ENCODE results near the gene NCOA5. TPM values are rescaled to one million over a fixed set of nuclear protein-coding genes. Genes with fewer than 3 reads are reported as not detected.

NCOA5 gene
- total RNA-seq, 1 experiment from 2014 or later, result 52.5 TPM

DNA sequence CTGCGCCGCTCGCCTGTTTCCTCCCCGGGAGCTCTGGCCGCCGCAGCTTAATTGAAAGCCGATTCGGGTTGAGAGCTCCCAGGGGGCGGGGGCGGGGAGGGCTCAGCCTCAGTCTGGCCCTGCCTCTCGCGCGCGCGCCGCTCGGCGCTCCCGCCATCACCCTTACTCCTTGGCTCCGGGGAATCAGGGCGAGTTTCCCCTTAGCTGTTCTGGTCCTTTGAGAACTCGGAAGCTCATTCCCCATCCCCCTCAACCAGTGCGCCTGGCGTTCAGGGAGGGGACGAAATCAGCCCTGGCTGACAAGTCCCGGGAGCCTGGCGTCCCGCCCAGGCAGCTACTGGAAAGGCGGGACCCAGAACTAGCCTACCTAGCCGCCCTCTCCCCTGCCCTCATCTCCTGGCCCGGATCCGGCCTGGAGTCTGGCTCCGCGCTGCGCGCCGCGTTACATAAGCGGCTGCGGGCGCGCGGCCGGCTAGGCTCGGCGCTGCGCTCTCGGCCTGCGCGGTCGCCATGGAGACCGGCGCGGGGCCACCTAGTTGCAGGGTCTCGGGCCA is 58.0 kb downstream of the NCOA5 start:
- TF ChIP-seq, protein P1, sequence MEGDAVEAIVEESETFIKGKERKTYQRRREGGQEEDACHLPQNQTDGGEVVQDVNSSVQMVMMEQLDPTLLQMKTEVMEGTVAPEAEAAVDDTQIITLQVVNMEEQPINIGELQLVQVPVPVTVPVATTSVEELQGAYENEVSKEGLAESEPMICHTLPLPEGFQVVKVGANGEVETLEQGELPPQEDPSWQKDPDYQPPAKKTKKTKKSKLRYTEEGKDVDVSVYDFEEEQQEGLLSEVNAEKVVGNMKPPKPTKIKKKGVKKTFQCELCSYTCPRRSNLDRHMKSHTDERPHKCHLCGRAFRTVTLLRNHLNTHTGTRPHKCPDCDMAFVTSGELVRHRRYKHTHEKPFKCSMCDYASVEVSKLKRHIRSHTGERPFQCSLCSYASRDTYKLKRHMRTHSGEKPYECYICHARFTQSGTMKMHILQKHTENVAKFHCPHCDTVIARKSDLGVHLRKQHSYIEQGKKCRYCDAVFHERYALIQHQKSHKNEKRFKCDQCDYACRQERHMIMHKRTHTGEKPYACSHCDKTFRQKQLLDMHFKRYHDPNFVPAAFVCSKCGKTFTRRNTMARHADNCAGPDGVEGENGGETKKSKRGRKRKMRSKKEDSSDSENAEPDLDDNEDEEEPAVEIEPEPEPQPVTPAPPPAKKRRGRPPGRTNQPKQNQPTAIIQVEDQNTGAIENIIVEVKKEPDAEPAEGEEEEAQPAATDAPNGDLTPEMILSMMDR (IDR thresholded peaks at IDR 0.05; ENCODE audit: insufficient read depth in 1 of 2, low read depth in 1 of 2, low read length in 1 of 2, severe bottlenecking in 1 of 2, unreplicated experiment in 1 of 2), result no peak
- peak in 1 of 2 experiments; percentile 45 for DNase-seq
- Histone ChIP-seq H3K4me3 (ENCODE audit: low read depth, low read length) (no peak overlapping the region), H3K4me1 (no peaks in the 10 kb centered on the region), H3K27me3 (replicated peaks; ENCODE audit: control insufficient read depth, insufficient read depth, low read length) (peaks cover 1% of the 10 kb centered on the region; the same call in 1 of the 2 replicates), H3K36me3 (ENCODE audit: control insufficient read depth, insufficient read depth, low read length) (no peaks in the 10 kb centered on the region), H3K9me3 (no peaks in the 10 kb centered on the region)
- Mint-ChIP-seq H3K4me1 (ENCODE audit: low read depth, unreplicated experiment) (no peaks in the 10 kb centered on the region), H3K36me3 (ENCODE audit: insufficient read depth, unreplicated experiment) (no peaks in the 10 kb centered on the region), H3K27me3 (ENCODE audit: insufficient read depth, unreplicated experiment) (peaks cover 21% of the 10 kb centered on the region), H3K4me3 (ENCODE audit: unreplicated experiment) (no peak overlapping the region), H3K27ac (ENCODE audit: unreplicated experiment) (no peak overlapping the region), H3K9me3 (ENCODE audit: unreplicated experiment) (no peaks in the 10 kb centered on the region)
- intact Hi-C loops (cut with micrococcal nuclease; ENCODE audit: unreplicated experiment), result no loop called here
- ChIA-PET CTCF (interaction anchor here (0.7 kb wide), 1 partner anchor 375 kb away, joined by 6 read pairs; no protein-coding TSS in a partner anchor), POLR2A (no interaction called here)
- no TSS peak for BruUV-seq (replicated peaks)

DNA sequence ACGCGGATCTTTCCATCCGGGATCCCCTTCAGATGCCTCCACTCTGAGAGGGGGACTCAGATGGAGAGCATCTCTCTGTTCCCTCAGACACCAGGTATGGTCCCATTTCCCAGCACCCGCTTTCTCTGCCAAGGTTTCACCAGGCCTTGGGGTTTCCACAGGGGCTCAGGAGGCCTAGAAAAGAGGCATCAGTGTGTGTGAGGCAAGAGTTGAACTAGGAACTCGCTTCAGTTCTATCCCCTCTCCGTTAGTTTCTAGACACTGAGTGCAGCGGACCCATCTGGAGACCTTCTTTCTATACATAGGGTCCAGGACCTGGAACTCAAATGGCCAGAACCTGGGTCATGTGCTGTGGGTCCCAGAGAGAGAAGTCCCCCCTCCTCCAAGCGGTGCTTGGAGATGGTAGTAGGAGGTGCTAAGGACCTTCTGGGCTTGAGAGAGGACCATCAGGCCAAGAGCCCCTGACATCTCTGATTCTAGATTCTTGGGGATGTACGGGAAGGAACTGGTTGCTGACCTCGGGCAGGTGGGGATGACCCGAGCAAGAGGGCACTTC is 58.7 kb downstream of the NCOA5 start:
- intact Hi-C loops (cut with micrococcal nuclease; ENCODE audit: unreplicated experiment), result no loop called here
- Histone ChIP-seq H3K36me3 (ENCODE audit: control insufficient read depth, insufficient read depth, low read length) (no peaks in the 10 kb centered on the region), H3K4me3 (ENCODE audit: low read depth, low read length) (no peak overlapping the region), H3K27me3 (replicated peaks; ENCODE audit: control insufficient read depth, insufficient read depth, low read length) (peaks cover 1% of the 10 kb centered on the region; the same call in 1 of the 2 replicates), H3K4me1 (no peaks in the 10 kb centered on the region), H3K9me3 (no peaks in the 10 kb centered on the region)
- POLR2A ChIA-PET, result no interaction called here
- Mint-ChIP-seq H3K4me3 (ENCODE audit: unreplicated experiment) (no peak overlapping the region), H3K27ac (ENCODE audit: unreplicated experiment) (no peak overlapping the region), H3K9me3 (ENCODE audit: unreplicated experiment) (no peaks in the 10 kb centered on the region), H3K4me1 (ENCODE audit: low read depth, unreplicated experiment) (no peaks in the 10 kb centered on the region), H3K27me3 (ENCODE audit: insufficient read depth, unreplicated experiment) (peaks cover 21% of the 10 kb centered on the region), H3K36me3 (ENCODE audit: insufficient read depth, unreplicated experiment) (no peaks in the 10 kb centered on the region)
- DNase-seq, result no peak
- no TSS peak for BruUV-seq (replicated peaks)
- CTCF ChIA-PET, result no interaction called here
- TF ChIP-seq, protein P1 (IDR thresholded peaks at IDR 0.05; ENCODE audit: insufficient read depth in 1 of 2, low read depth in 1 of 2, low read length in 1 of 2, severe bottlenecking in 1 of 2, unreplicated experiment in 1 of 2), result no peak

DNA sequence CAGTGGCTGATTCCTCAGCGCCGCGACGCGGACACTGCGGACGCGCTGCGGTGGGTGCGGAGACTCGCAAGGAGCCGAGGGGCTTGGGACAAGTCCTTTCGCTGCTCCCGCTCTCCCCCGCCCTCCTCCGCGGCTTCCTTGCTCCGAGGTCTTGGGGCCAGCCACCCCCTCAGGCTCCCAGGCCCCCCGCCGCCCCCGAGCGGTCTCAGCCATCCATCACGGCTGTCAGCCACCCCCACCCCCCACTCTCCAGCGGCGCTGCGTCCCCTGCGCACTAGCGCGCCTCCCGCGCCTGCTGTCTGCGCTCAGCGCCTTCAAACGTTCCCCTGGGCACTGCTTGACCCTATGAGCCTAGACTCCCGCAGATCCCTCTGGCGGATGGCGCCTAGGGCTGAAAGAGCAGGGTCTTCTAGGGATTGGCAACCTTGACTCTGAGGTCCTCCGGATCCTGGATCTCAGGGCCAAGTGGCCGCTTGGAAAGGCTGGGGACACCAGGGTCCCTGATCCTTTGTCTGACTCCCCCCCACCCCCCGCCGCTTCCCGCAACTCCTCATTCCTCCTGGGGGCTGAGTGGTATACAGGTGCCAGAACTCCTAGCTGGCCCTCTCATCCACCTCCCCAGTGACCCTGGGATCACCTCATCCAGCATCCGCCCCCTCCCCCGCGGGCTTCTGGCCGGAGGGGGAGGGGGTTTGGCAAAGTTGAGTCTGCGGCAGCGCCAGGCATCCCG is 59.3 kb downstream of the NCOA5 start:
- H3K27ac Mint-ChIP-seq (ENCODE audit: unreplicated experiment), result no peak overlapping the region
- peaks cover 22% of the 10 kb centered on the region for H3K27me3 Mint-ChIP-seq (ENCODE audit: insufficient read depth, unreplicated experiment)
- Histone ChIP-seq H3K27me3 (replicated peaks; ENCODE audit: control insufficient read depth, insufficient read depth, low read length) (peaks cover 1% of the 10 kb centered on the region; the same call in 1 of the 2 replicates), H3K9me3 (no peaks in the 10 kb centered on the region), H3K4me3 (ENCODE audit: low read depth, low read length) (no peak overlapping the region), H3K36me3 (ENCODE audit: control insufficient read depth, insufficient read depth, low read length) (no peaks in the 10 kb centered on the region), H3K4me1 (no peaks in the 10 kb centered on the region)
- BruUV-seq (replicated peaks), result no TSS peak
- CTCF ChIA-PET, result interaction anchor here (1.6 kb wide), 1 partner anchor 16 kb away, joined by 5 read pairs; no protein-coding TSS in a partner anchor
- POLR2A ChIA-PET, result no interaction called here
- TF ChIP-seq, protein P1 (IDR thresholded peaks at IDR 0.05; ENCODE audit: insufficient read depth in 1 of 2, low read depth in 1 of 2, low read length in 1 of 2, severe bottlenecking in 1 of 2, unreplicated experiment in 1 of 2), result no peak
- intact Hi-C loops (cut with micrococcal nuclease; ENCODE audit: unreplicated experiment), result no loop called here
- H3K4me1 Mint-ChIP-seq (ENCODE audit: low read depth, unreplicated experiment), result no peaks in the 10 kb centered on the region
- DNase-seq, result no peak
- H3K9me3 Mint-ChIP-seq (ENCODE audit: unreplicated experiment), result no peaks in the 10 kb centered on the region
- H3K36me3 Mint-ChIP-seq (ENCODE audit: insufficient read depth, unreplicated experiment), result no peaks in the 10 kb centered on the region
- no peak overlapping the region for H3K4me3 Mint-ChIP-seq (ENCODE audit: unreplicated experiment)

All from Caco-2 (cell line).